A673 (cell line): ENCODE data around the gene NEAT1. TPM values are rescaled to one million over a fixed set of nuclear protein-coding genes. Genes with fewer than 3 reads are reported as not detected.
A peak's percentile ranks its signal among the peaks of the same experiment; 100 is the strongest.
"Not testable (repeated sequence)": the region's sequence is repeated elsewhere in the genome, so short reads cannot be mapped to it uniquely, and the experiment has no call there.

ENCODE experiments used
- BruUV-seq: library from RNA; stranded (reverse); fragments of 400-500 nt; replicated peaks from 2 replicates; lab custom pipeline; 2021; lab: Mats Ljungman, UMichigan
- CTCF ChIA-PET: fragments of 300-600 bp; sonication (Branson Sonifier 250); formaldehyde crosslinking; loops from one replicate; lab custom pipeline; 2022; ENCODE audit warnings: antibody characterized with exemption; lab: Charles Lee
- POLR2A ChIA-PET: fragments of 300-600 bp; sonication (Branson Sonifier 250); formaldehyde crosslinking; loops from one replicate; lab custom pipeline; 2022; ENCODE audit warnings: antibody characterized with exemption; ENCODE audit not compliant: low non-redundant PET; lab: Charles Lee
- DNase-seq: peaks from one replicate; pipeline ENCODE4 v3.0.0-alpha.2; 2015; ENCODE audit warnings: low spot score
- H3K27ac ChIP-seq: fragments of 200-600 bp; sonication (generic); 2 replicates; pipeline ENCODE4 v1.5.1; 2016; ENCODE audit warnings: mixed run types, low read depth, mild to moderate bottlenecking, mixed read lengths, antibody characterized with exemption, low read length; ENCODE audit not compliant: poor library complexity, severe bottlenecking
- H3K27me3 ChIP-seq: fragments of 200-600 bp; sonication (generic); replicated peaks from 2 replicates; pipeline ENCODE4 v1.6.1; 2017; ENCODE audit warnings: mixed run types, low read depth, mild to moderate bottlenecking, mixed read lengths, antibody characterized with exemption, low read length; ENCODE audit not compliant: insufficient read depth, poor library complexity
- H3K36me3 ChIP-seq: fragments of 200-600 bp; sonication (generic); 2 replicates; pipeline ENCODE4 v1.6.1; 2016; ENCODE audit warnings: mixed run types, mild to moderate bottlenecking, mixed read lengths, antibody characterized with exemption, low read length; ENCODE audit not compliant: insufficient read depth, poor library complexity, severe bottlenecking
- H3K4me1 ChIP-seq: fragments of 200-600 bp; sonication (generic); 2 replicates; pipeline ENCODE4 v1.6.1; 2017; ENCODE audit warnings: mixed run types, mild to moderate bottlenecking, mixed read lengths, antibody characterized with exemption, low read length; ENCODE audit not compliant: insufficient read depth, poor library complexity, severe bottlenecking
- H3K4me3 ChIP-seq: fragments of 200-600 bp; sonication (generic); 2 replicates; pipeline ENCODE4 v1.5.1; 2016; ENCODE audit warnings: low read depth, mixed run types, mild to moderate bottlenecking, mixed read lengths, low read length; ENCODE audit not compliant: poor library complexity, severe bottlenecking
- H3K9me3 ChIP-seq: fragments of 200-600 bp; sonication (generic); 2 replicates; pipeline ENCODE4 v1.6.1; 2016; ENCODE audit warnings: mixed run types, low read depth, mild to moderate bottlenecking, mixed read lengths, antibody characterized with exemption, low read length; ENCODE audit not compliant: poor library complexity, severe bottlenecking
- CTCF ChIP-seq: fragments of 300-800, 200-600 bp; sonication (generic); conservative IDR thresholded peaks from 2 replicates; pipeline ENCODE4 v1.5.1; 2017; ENCODE audit warnings: low read depth, mild to moderate bottlenecking, antibody characterized with exemption, low read length, moderate library complexity, mixed read lengths
- EZH2 ChIP-seq: fragments of 200-600 bp; sonication (generic); IDR thresholded peaks from 2 replicates; pipeline ENCODE4 v1.6.1; 2017; ENCODE audit warnings: borderline replicate concordance, low read depth, mild to moderate bottlenecking, mixed read lengths, antibody characterized with exemption, low read length; ENCODE audit not compliant: poor library complexity, severe bottlenecking
- intact Hi-C: fragments of 100-400 bp; cut with micrococcal nuclease; formaldehyde crosslinking; loops from one replicate; pipeline ENCODE4 v1.10.0; 2022; ENCODE audit not compliant: unreplicated experiment
- total RNA-seq: library from RNA; stranded (reverse); gene quantifications from 2 replicates; pipeline ENCODE4 v1.2.3, GENCODE V29; 2021

The NEAT1 gene
- total RNA-seq, 1 experiment from 2014 or later = 196 TPM

GRCh38 chr11:65448074-65448417, 25.4 kb downstream of the NEAT1 start:
- intact Hi-C loops = no loop called here
- no peaks in the 10 kb centered on the region for H3K9me3 ChIP-seq
- ChIA-PET POLR2A (no interaction called here), CTCF (no interaction called here)
- no peak overlapping the region for H3K27ac ChIP-seq
- H3K4me3 ChIP-seq = no peak overlapping the region
- DNase-seq = no peak
- H3K27me3 ChIP-seq = no peaks in the 10 kb centered on the region
- peaks cover 7% of the 10 kb centered on the region for H3K4me1 ChIP-seq
- no TSS peak for BruUV-seq
- no peaks in the 10 kb centered on the region for H3K36me3 ChIP-seq
- TF ChIP-seq CTCF = no peak
- TF ChIP-seq EZH2 = no peak

- POLR2A ChIA-PET = no interaction called here
- DNase-seq = no peak
- TF ChIP-seq CTCF = no peak
- no peak for TF ChIP-seq EZH2
- no peaks in the 10 kb centered on the region for H3K27me3 ChIP-seq
- CTCF ChIA-PET = no interaction called here
- H3K36me3 ChIP-seq = no peaks in the 10 kb centered on the region
- peak overlapping the region; percentile 29 for H3K27ac ChIP-seq
- BruUV-seq = no TSS peak
- no peak overlapping the region for H3K4me3 ChIP-seq
- H3K9me3 ChIP-seq = no peaks in the 10 kb centered on the region
- H3K4me1 ChIP-seq = peaks cover 7% of the 10 kb centered on the region
- intact Hi-C loops = no loop called here
Measured at GRCh38 chr11:65448418-65449105, 26.0 kb downstream of the NEAT1 start.

GRCh38 chr11:65451301-65451700, 28.7 kb downstream of the NEAT1 start:
- DNase-seq, H3K27ac ChIP-seq, BruUV-seq, H3K9me3 ChIP-seq, intact Hi-C loops, CTCF ChIA-PET, H3K4me3 ChIP-seq, H3K27me3 ChIP-seq, POLR2A ChIA-PET, H3K36me3 ChIP-seq: not testable (repeated sequence)
- H3K4me1 ChIP-seq = peaks cover 15% of the 10 kb centered on the region

GRCh38 chr11:65452259-65452658, 29.7 kb downstream of the NEAT1 start:
- ChIA-PET CTCF (interaction anchor here (0.5 kb wide), 1 partner anchor 58 kb away, joined by 3 read pairs; no protein-coding TSS in a partner anchor), POLR2A (interaction anchor here (0.5 to 0.9 kb wide), 2 partner anchors 49 to 56 kb away, joined by 4 read pairs; no protein-coding TSS in a partner anchor)
- intact Hi-C loops, H3K9me3 ChIP-seq, H3K36me3 ChIP-seq, H3K4me3 ChIP-seq, H3K27ac ChIP-seq, H3K27me3 ChIP-seq, BruUV-seq, DNase-seq: not testable (repeated sequence)
- H3K4me1 ChIP-seq = peaks cover 15% of the 10 kb centered on the region
